Epidermal melanocyte (primary cell): ENCODE data around the gene SDK2.
"Not testable (repeated sequence)": the region's sequence is repeated elsewhere in the genome, so short reads cannot be mapped to it uniquely, and the experiment has no call there.

Experiments
- DNase-seq: peaks from one replicate; pipeline ENCODE4 v3.0.0; 2011; ENCODE audit warnings: low spot score; ENCODE audit not compliant: insufficient read length

The SDK2 gene

GRCh38 chr17:73334771-73335513 is 309.3 kb downstream of the SDK2 start:
- no peak for DNase-seq

GRCh38 chr17:73333445-73333844 is 310.8 kb downstream of the SDK2 start:
- DNase-seq: not testable (repeated sequence)

GRCh38 chr17:73331060-73331459 is 313.2 kb downstream of the SDK2 start:
- DNase-seq: no peak

- no peak for DNase-seq
Measured at GRCh38 chr17:73327676-73328075, 316.6 kb downstream of the SDK2 start.

- no peak for DNase-seq
Measured at GRCh38 chr17:73325527-73325842, 318.8 kb downstream of the SDK2 start.

GRCh38 chr17:73324711-73325526 is 319.3 kb downstream of the SDK2 start:
- DNase-seq: no peak

- no peak for DNase-seq
Measured at GRCh38 chr17:73324160-73324475, 320.1 kb downstream of the SDK2 start.

GRCh38 chr17:73323409-73324159 is 320.7 kb downstream of the SDK2 start:
- no peak for DNase-seq

GRCh38 chr17:73320601-73321264 is 323.5 kb downstream of the SDK2 start:
- no peak for DNase-seq

- no peak for DNase-seq
Measured at GRCh38 chr17:73319766-73320165, 324.5 kb downstream of the SDK2 start.

- no peak for DNase-seq
Measured at GRCh38 chr17:73318836-73319235, 325.4 kb downstream of the SDK2 start.

- no peak for DNase-seq
Measured at GRCh38 chr17:73318427-73318813, 325.8 kb downstream of the SDK2 start.

- DNase-seq: no peak
Measured at GRCh38 chr17:73317513-73318426, 326.5 kb downstream of the SDK2 start.

GRCh38 chr17:73316919-73317505 is 327.2 kb downstream of the SDK2 start:
- no peak for DNase-seq

- DNase-seq: no peak
Measured at GRCh38 chr17:73315471-73315870, 328.8 kb downstream of the SDK2 start.

- DNase-seq: no peak
Measured at GRCh38 chr17:73313526-73314127, 330.6 kb downstream of the SDK2 start.

- DNase-seq: not testable (repeated sequence)
Measured at GRCh38 chr17:73312887-73313286, 331.4 kb downstream of the SDK2 start.

GRCh38 chr17:73311781-73312641 is 332.2 kb downstream of the SDK2 start, which contains the start of gene CDC42EP4:
Gene CDC42EP4 (minus strand): TSS chr17:73312001. CDS start chr17:73286500, 25,501 bp downstream.
- peak; percentile 84 for DNase-seq

- DNase-seq: no peak
Measured at GRCh38 chr17:73311428-73311780, 332.8 kb downstream of the SDK2 start.
